SK-N-SH (cell line): Measurements from ENCODE around the gene DLAT. TPM values are rescaled to one million over a fixed set of nuclear protein-coding genes. Genes with fewer than 3 reads are reported as not detected.
A peak's percentile ranks its signal among the peaks of the same experiment; 100 is the strongest.

Experiments
- CTCF ChIA-PET: fragments of 300-600, 350-600 bp; formaldehyde crosslinking; extraction: SDS; loops from one replicate; lab custom pipeline; 2021; lab: Yijun Ruan, JAX
- POLR2A ChIA-PET: fragments of 350-600 bp; sonication (Branson Sonifier 250); formaldehyde crosslinking; extraction: SDS; loops from one replicate; lab custom pipeline; 2020; ENCODE audit warnings: antibody characterized with exemption, inconsistent platforms; lab: Yijun Ruan, JAX
- DNase-seq: peaks from one replicate; pipeline ENCODE4 v3.0.0; 2012
- H2AFZ ChIP-seq: fragments of 200-600 bp; sonication (generic); 2 replicates; pipeline ENCODE4 v1.8.1; 2016; ENCODE audit warnings: antibody characterized with exemption, mild to moderate bottlenecking, low read depth
- H3F3A ChIP-seq: fragments of 200-600 bp; sonication (generic); replicated peaks from 2 replicates; pipeline ENCODE3; 2016; ENCODE audit warnings: antibody characterized with exemption, mild to moderate bottlenecking; ENCODE audit not compliant: insufficient read depth
- H3K27ac ChIP-seq, 2 experiments: fragments of 200-500 bp in 1 of 2; fragments of 200-600 bp in 1 of 2; sonication (Bioruptor generic) in 1 of 2; sonication (generic), shearing (Covaris generic) in 1 of 2; 2 replicates each; pipeline versions ENCODE4 v1.5.1 to v1.6.1; 2014 to 2016; ENCODE audit warnings: low read depth in 2 of 2, inconsistent platforms in 1 of 2, low read length in 1 of 2, mild to moderate bottlenecking in 1 of 2, mixed read lengths in 1 of 2
- H3K27me3 ChIP-seq: fragments of 200-600 bp; sonication (generic), shearing (Covaris generic); 2 replicates; pipeline ENCODE4 v1.6.1; 2016; ENCODE audit warnings: mixed run types; ENCODE audit not compliant: insufficient read depth
- H3K36me3 ChIP-seq, 2 experiments: fragments of 200-500 bp in 1 of 2; fragments of 200-600 bp in 1 of 2; sonication (Bioruptor generic) in 1 of 2; sonication (generic) in 1 of 2; replicated peaks in 1 of 2; 2 replicates each; pipeline versions ENCODE3 to v1.5.1; 2014 to 2016; ENCODE audit warnings: low read length in 1 of 2, mild to moderate bottlenecking in 1 of 2; ENCODE audit not compliant: insufficient read depth in 2 of 2, control insufficient read depth in 1 of 2
- H3K4me1 ChIP-seq, 2 experiments: fragments of 200-500 bp in 1 of 2; fragments of 200-600 bp in 1 of 2; sonication (Bioruptor generic) in 1 of 2; sonication (generic), shearing (Covaris generic) in 1 of 2; 2 replicates each; pipeline versions ENCODE4 v1.5.1 to v1.6.1; 2014 to 2016; ENCODE audit warnings: low read depth in 1 of 2, low read length in 1 of 2, mixed run types in 1 of 2; ENCODE audit not compliant: insufficient read depth in 2 of 2, control insufficient read depth in 1 of 2
- H3K4me2 ChIP-seq: fragments of 200-600 bp; sonication (generic), shearing (Covaris generic); 2 replicates; pipeline ENCODE4 v1.6.1; 2017; ENCODE audit warnings: mixed run types
- H3K4me3 ChIP-seq, 2 experiments: fragments of 200-500 bp in 1 of 2; fragments of 200-600 bp in 1 of 2; sonication (Bioruptor generic) in 1 of 2; sonication (generic), shearing (Covaris generic) in 1 of 2; 2 replicates each; pipeline versions ENCODE4 v1.5.1 to v1.8.1; 2014 to 2016; ENCODE audit warnings: low read depth in 2 of 2, inconsistent platforms in 1 of 2, low read length in 1 of 2, mild to moderate bottlenecking in 1 of 2, mixed read lengths in 1 of 2, moderate library complexity in 1 of 2
- H3K79me2 ChIP-seq: fragments of 200-600 bp; sonication (generic); 2 replicates; pipeline ENCODE4 v1.8.1; 2017; ENCODE audit warnings: mild to moderate bottlenecking; ENCODE audit not compliant: insufficient read depth
- H3K9ac ChIP-seq: fragments of 200-600 bp; sonication (generic); 2 replicates; pipeline ENCODE4 v1.6.1; 2017; ENCODE audit warnings: mixed run types
- H3K9me2 ChIP-seq: fragments of 200-600 bp; sonication (generic); 2 replicates; pipeline ENCODE4 v1.6.1; 2017; ENCODE audit warnings: mixed run types
- H3K9me3 ChIP-seq: fragments of 200-600 bp; sonication (generic); 2 replicates; pipeline ENCODE4 v1.6.1; 2017; ENCODE audit warnings: mixed run types, mild to moderate bottlenecking, moderate library complexity
- H4K20me1 ChIP-seq: fragments of 200-600 bp; sonication (generic); 2 replicates; pipeline ENCODE4 v1.6.1; 2017; ENCODE audit warnings: mild to moderate bottlenecking, mixed run types; ENCODE audit not compliant: insufficient read depth
- CHD2 ChIP-seq: fragments of 150-350 bp; IDR thresholded peaks from 2 replicates; pipeline ENCODE4 v1.6.1; 2018; ENCODE audit warnings: low read length; ENCODE audit not compliant: partially characterized antibody
- ELF1 ChIP-seq: IDR thresholded peaks from 2 replicates; pipeline ENCODE4 v1.4.0; 2012
- EP300 ChIP-seq, 2 experiments: IDR thresholded peaks; 2 replicates each; pipeline versions ENCODE4 v1.4.0 to v1.6.1; 2012; ENCODE audit warnings: borderline replicate concordance in 1 of 2, low read depth in 1 of 2, low read length in 1 of 2
- FOSL2 ChIP-seq: IDR thresholded peaks from 2 replicates; pipeline ENCODE4 v1.4.0; 2012; ENCODE audit warnings: low read depth, mild to moderate bottlenecking, moderate library complexity, borderline replicate concordance
- FOXM1 ChIP-seq: IDR thresholded peaks from 2 replicates; pipeline ENCODE4 v1.4.0; 2012; ENCODE audit warnings: low read depth, mild to moderate bottlenecking
- GABPA ChIP-seq: IDR thresholded peaks from 2 replicates; pipeline ENCODE4 v1.4.0; 2012; ENCODE audit warnings: low read depth, mild to moderate bottlenecking
- GATA2 ChIP-seq: sonication (generic); formaldehyde crosslinking; IDR thresholded peaks from 2 replicates; pipeline ENCODE4 v1.5.0; 2020; ENCODE audit warnings: mild to moderate bottlenecking, missing genetic modification reagents
- JUND ChIP-seq: IDR thresholded peaks from 2 replicates; pipeline ENCODE4 v1.4.0; 2012
- MEF2A ChIP-seq: IDR thresholded peaks from 2 replicates; pipeline ENCODE4 v1.4.0; 2012; ENCODE audit warnings: low read depth, borderline replicate concordance
- MXI1 ChIP-seq: IDR thresholded peaks from 2 replicates; pipeline ENCODE4 v1.6.1; 2012; ENCODE audit warnings: mild to moderate bottlenecking, low read depth, low read length, improper control_type of control experiment
- NFIC ChIP-seq: IDR thresholded peaks from 2 replicates; pipeline ENCODE4 v1.4.0; 2012; ENCODE audit warnings: borderline replicate concordance
- NRF1 ChIP-seq: IDR thresholded peaks from 2 replicates; pipeline ENCODE4 v1.6.1; 2012; ENCODE audit warnings: low read depth, mild to moderate bottlenecking, low read length
- POLR2AphosphoS5 ChIP-seq: IDR thresholded peaks from 2 replicates; pipeline ENCODE4 v1.6.1; 2012; ENCODE audit warnings: low read depth, low read length
- RAD21 ChIP-seq: IDR thresholded peaks from 2 replicates; pipeline ENCODE4 v1.6.1; 2012; ENCODE audit warnings: mild to moderate bottlenecking, low read length
- RCOR1 ChIP-seq: fragments of 150-350 bp; IDR thresholded peaks from 2 replicates; pipeline ENCODE4 v1.6.1; 2017; ENCODE audit warnings: antibody characterized with exemption, low read length
- RFX5 ChIP-seq: IDR thresholded peaks from 2 replicates; pipeline ENCODE4 v1.6.1; 2012; ENCODE audit warnings: mild to moderate bottlenecking, improper control_type of control experiment, low read length
- RXRA ChIP-seq: IDR thresholded peaks from 2 replicates; pipeline ENCODE4 v1.4.0; 2012; ENCODE audit warnings: low read depth, mild to moderate bottlenecking, borderline replicate concordance
- SMC3 ChIP-seq: IDR thresholded peaks from 2 replicates; pipeline ENCODE4 v1.6.1; 2012; ENCODE audit warnings: low read depth, low read length, improper control_type of control experiment
- TAF1 ChIP-seq: IDR thresholded peaks from 2 replicates; pipeline ENCODE4 v1.6.1; 2012; ENCODE audit warnings: low read depth, mild to moderate bottlenecking, low read length, moderate library complexity, borderline replicate concordance
- TCF12 ChIP-seq: IDR thresholded peaks from 2 replicates; pipeline ENCODE4 v1.4.0; 2012
- YY1 ChIP-seq: IDR thresholded peaks from 2 replicates; pipeline ENCODE4 v1.4.0; 2012; ENCODE audit warnings: low read depth, mild to moderate bottlenecking
- WGBS: methylation state at CpG from one replicate; pipeline ENCODE4 v1.1.6; 2017; ENCODE audit warnings: low lambda C conversion rate; 5-methylcytosine and 5-hydroxymethylcytosine counted together
- polyA plus RNA-seq, 3 experiments: library from polyadenylated mRNA; depleted of rRNA; stranded (reverse); fragments of >200 nt; gene quantifications; 2 replicates each; pipeline ENCODE4 v1.2.3, GENCODE V29; 2012
- TF ChIP-seq, protein P1 (sequence below): fragments of 150-350 bp; IDR thresholded peaks from 2 replicates; pipeline ENCODE4 v1.6.1; 2017; ENCODE audit warnings: antibody characterized with exemption, low read length, low read depth, borderline replicate concordance
- TF ChIP-seq, protein P2 (sequence below): IDR thresholded peaks from 2 replicates; pipeline ENCODE4 v1.4.0; 2012; ENCODE audit warnings: low read depth, borderline replicate concordance
- TF ChIP-seq, protein P3 (sequence below): IDR thresholded peaks from 2 replicates; pipeline ENCODE4 v1.6.1; 2012; ENCODE audit warnings: mild to moderate bottlenecking, low read depth, low read length, moderate library complexity

Gene DLAT
- polyA plus RNA-seq, 1 of the 3 experiments (the other 2 are of a cell fraction) = 14.4 TPM

DNA sequence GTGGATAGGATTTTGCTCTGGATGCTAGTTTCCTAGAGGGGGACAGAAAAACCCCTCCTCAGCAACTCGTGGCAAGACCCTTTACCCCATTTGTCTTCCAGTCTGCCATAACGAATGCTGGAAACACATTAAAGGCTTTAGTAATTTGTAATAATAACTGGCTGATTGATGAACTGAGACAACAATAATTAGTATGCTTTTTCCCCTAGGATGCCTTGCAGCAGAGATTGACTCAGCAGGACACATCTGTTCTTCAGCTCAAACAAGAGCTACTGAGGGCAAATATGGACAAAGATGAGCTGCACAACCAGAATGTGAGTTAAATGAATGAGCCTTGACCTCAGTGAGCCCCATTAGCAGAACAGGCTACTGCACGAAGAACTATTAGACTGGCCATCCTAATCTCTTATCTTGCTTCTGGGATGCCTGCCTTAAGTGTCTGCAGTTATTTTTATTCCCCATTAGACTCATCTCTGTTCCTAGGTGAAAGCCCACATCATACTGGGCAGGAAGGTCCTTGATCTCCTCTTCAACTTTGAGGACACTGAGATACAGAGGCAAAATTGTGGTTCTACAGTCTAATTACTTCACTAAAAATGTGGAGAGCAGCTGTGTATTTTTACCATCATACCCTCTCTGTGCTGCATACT lies 32.9 kb upstream of the DLAT start:
- H3K79me2 ChIP-seq = no peaks in the 10 kb centered on the region
- 63% methylated on average over 3 of the region's 3 CpGs for WGBS
- DNase-seq = no peak

GRCh38 chr11:111996129-111996528 lies 29.1 kb upstream of the DLAT start:
- ChIA-PET CTCF (interaction anchor here (0.9 to 2.2 kb wide), 8 partner anchors 11 to 132 kb away, joined by 3 to 12 read pairs (median 4); partner anchors contain the start of gene ALG9), POLR2A (no interaction called here)
- Histone ChIP-seq H3K4me1 (peaks cover 0 to 9% of the 10 kb centered on the region in 2 experiments; a peak in 2 of 4 replicates), H3K9me3 (no peaks in the 10 kb centered on the region), H3K27me3 (no peaks in the 10 kb centered on the region), H3K9me2 (no peaks in the 10 kb centered on the region), H3K36me3 (peaks cover 45 to 73% of the 10 kb centered on the region in 2 experiments), H3K27ac (no peak overlapping the region), H3K4me3 (no peak overlapping the region), H4K20me1 (no peaks in the 10 kb centered on the region), H3K9ac (no peak overlapping the region), H3K4me2 (no peak overlapping the region), H3K79me2 (no peaks in the 10 kb centered on the region), H3F3A (peaks cover 4% of the 10 kb centered on the region), H2AFZ (no peak overlapping the region)
- WGBS = 97% methylated on average over 3 of the region's 3 CpGs
- DNase-seq = no peak
- TF ChIP-seq, protein P1, sequence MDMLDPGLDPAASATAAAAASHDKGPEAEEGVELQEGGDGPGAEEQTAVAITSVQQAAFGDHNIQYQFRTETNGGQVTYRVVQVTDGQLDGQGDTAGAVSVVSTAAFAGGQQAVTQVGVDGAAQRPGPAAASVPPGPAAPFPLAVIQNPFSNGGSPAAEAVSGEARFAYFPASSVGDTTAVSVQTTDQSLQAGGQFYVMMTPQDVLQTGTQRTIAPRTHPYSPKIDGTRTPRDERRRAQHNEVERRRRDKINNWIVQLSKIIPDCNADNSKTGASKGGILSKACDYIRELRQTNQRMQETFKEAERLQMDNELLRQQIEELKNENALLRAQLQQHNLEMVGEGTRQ = no peak
- TF ChIP-seq MEF2A = no peak
- TF ChIP-seq ELF1 = no peak
- no peak for TF ChIP-seq GABPA
- TF ChIP-seq, protein P2, sequence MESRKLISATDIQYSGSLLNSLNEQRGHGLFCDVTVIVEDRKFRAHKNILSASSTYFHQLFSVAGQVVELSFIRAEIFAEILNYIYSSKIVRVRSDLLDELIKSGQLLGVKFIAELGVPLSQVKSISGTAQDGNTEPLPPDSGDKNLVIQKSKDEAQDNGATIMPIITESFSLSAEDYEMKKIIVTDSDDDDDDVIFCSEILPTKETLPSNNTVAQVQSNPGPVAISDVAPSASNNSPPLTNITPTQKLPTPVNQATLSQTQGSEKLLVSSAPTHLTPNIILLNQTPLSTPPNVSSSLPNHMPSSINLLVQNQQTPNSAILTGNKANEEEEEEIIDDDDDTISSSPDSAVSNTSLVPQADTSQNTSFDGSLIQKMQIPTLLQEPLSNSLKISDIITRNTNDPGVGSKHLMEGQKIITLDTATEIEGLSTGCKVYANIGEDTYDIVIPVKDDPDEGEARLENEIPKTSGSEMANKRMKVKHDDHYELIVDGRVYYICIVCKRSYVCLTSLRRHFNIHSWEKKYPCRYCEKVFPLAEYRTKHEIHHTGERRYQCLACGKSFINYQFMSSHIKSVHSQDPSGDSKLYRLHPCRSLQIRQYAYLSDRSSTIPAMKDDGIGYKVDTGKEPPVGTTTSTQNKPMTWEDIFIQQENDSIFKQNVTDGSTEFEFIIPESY = no peak
- TF ChIP-seq YY1 = no peak
- no peak for TF ChIP-seq RFX5
- TF ChIP-seq CHD2 = no peak
- TF ChIP-seq FOXM1 = no peak
- no peak for TF ChIP-seq POLR2AphosphoS5

More for the DNA sequence above, 32.9 kb upstream of the DLAT start:
- no peaks in the 10 kb centered on the region for H3K27me3 ChIP-seq
- H3K4me3 ChIP-seq = no peak overlapping the region
- no peaks in the 10 kb centered on the region for H4K20me1 ChIP-seq
- TF ChIP-seq GATA2 (CRISPR knock-in tag) (no peak), CHD2 (no peak), EP300 (IDR thresholded peaks at IDR 0.05; ENCODE audit: borderline replicate concordance in 1 of 2, low read depth in 1 of 2, low read length in 1 of 2) (no peak), TAF1 (no peak), TCF12 (no peak), MXI1 (no peak), RAD21 (no peak), NRF1 (no peak), FOSL2 (no peak), RXRA (no peak), JUND (no peak), RCOR1 (no peak), NFIC (no peak), SMC3 (no peak)
- TF ChIP-seq, protein P3, sequence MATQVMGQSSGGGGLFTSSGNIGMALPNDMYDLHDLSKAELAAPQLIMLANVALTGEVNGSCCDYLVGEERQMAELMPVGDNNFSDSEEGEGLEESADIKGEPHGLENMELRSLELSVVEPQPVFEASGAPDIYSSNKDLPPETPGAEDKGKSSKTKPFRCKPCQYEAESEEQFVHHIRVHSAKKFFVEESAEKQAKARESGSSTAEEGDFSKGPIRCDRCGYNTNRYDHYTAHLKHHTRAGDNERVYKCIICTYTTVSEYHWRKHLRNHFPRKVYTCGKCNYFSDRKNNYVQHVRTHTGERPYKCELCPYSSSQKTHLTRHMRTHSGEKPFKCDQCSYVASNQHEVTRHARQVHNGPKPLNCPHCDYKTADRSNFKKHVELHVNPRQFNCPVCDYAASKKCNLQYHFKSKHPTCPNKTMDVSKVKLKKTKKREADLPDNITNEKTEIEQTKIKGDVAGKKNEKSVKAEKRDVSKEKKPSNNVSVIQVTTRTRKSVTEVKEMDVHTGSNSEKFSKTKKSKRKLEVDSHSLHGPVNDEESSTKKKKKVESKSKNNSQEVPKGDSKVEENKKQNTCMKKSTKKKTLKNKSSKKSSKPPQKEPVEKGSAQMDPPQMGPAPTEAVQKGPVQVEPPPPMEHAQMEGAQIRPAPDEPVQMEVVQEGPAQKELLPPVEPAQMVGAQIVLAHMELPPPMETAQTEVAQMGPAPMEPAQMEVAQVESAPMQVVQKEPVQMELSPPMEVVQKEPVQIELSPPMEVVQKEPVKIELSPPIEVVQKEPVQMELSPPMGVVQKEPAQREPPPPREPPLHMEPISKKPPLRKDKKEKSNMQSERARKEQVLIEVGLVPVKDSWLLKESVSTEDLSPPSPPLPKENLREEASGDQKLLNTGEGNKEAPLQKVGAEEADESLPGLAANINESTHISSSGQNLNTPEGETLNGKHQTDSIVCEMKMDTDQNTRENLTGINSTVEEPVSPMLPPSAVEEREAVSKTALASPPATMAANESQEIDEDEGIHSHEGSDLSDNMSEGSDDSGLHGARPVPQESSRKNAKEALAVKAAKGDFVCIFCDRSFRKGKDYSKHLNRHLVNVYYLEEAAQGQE = no peak
- TF ChIP-seq, protein P1 = no peak
- TF ChIP-seq, all 33 proteins: peak for 0
- Histone ChIP-seq H3K9ac (no peak overlapping the region), H3K4me2 (no peak overlapping the region), H3K36me3 (peaks cover 47 to 50% of the 10 kb centered on the region in 2 experiments), H3K27ac (peak overlapping the region in 1 of 2 experiments; percentile 7; a peak in 1 of 4 replicates), H3F3A (peaks cover 15% of the 10 kb centered on the region), H3K4me1 (peaks cover 7 to 10% of the 10 kb centered on the region in 2 experiments; a peak in 3 of 4 replicates), H3K9me2 (no peaks in the 10 kb centered on the region), H3K9me3 (no peaks in the 10 kb centered on the region), H2AFZ (no peak overlapping the region)
- ChIA-PET POLR2A (interaction anchor here (1.3 kb wide), 1 partner anchor 11 kb away, joined by 3 read pairs; no protein-coding TSS in a partner anchor), CTCF (interaction anchor here (2.0 to 2.6 kb wide), 3 partner anchors 11 to 61 kb away, joined by 5 to 14 read pairs (median 12); partner anchors contain the start of gene DIXDC1)
